Thyroid gland (tissue), 4 donors: ENCODE results near the gene SMYD1. TPM values are rescaled to one million over a fixed set of nuclear protein-coding genes. Genes with fewer than 3 reads are reported as not detected.

Source experiments
- DNase-seq, 2 donors: peaks; one replicate each; pipeline ENCODE4 v3.0.0-alpha.2; 2019
- H3K27ac ChIP-seq, 3 donors: fragments of 200-600 bp; sonication (generic); 1 replicate in 2 of 3; 2 replicates in 1 of 3; pipeline ENCODE4 v1.5.1; 2016 to 2019; ENCODE audit warnings: mild to moderate bottlenecking in 1 of 3, moderate library complexity in 1 of 3
- H3K27me3 ChIP-seq: fragments of 200-600 bp; sonication (generic); one replicate; pipeline ENCODE4 v1.5.1; 2019
- H3K36me3 ChIP-seq, 2 donors: fragments of 200-600 bp; sonication (generic); one replicate each; pipeline ENCODE4 v1.5.1; 2016 to 2019
- H3K4me1 ChIP-seq, 2 donors: fragments of 200-600 bp; sonication (generic); one replicate each; pipeline ENCODE4 v1.5.1; 2017 to 2019
- H3K4me3 ChIP-seq, 3 donors: fragments of 200-600 bp; sonication (generic); replicated peaks in 1 of 3; 1 replicate in 2 of 3; 2 replicates in 1 of 3; pipeline ENCODE4 v1.5.1; 2016; ENCODE audit warnings: mild to moderate bottlenecking in 1 of 3
- H3K9me3 ChIP-seq: fragments of 200-600 bp; sonication (generic); one replicate; pipeline ENCODE4 v1.5.1; 2017
- CTCF ChIP-seq, 6 experiments: fragments of 200-600 bp in 3 of 6; fragments of 450-650 bp in 3 of 6; sonication (generic) in 3 of 6; IDR thresholded peaks; one replicate each; pipeline ENCODE4 v1.5.1; 2016 to 2019; ENCODE audit warnings: antibody characterized with exemption in 6 of 6, mild to moderate bottlenecking in 2 of 6, inconsistent platforms in 1 of 6, moderate library complexity in 1 of 6
- POLR2A ChIP-seq, 2 donors: fragments of 450-650 bp; IDR thresholded peaks; one replicate each; pipeline ENCODE4 v1.6.1; 2017; ENCODE audit warnings: antibody characterized with exemption in 2 of 2, mild to moderate bottlenecking in 2 of 2, moderate library complexity in 1 of 2
- WGBS, 2 donors: methylation state at CpG; one replicate each; pipeline ENCODE4 v1.1.5; 2017; 5-methylcytosine and 5-hydroxymethylcytosine counted together
- intact Hi-C: fragments of 100-400 bp; cut with DNase I; formaldehyde crosslinking; loops from one replicate; pipeline ENCODE4 v1.15.1; 2023
- total RNA-seq, 4 donors: library from RNA; depleted of rRNA; stranded (reverse); fragments of >200 nt; gene quantifications; one replicate each; pipeline ENCODE4 v1.2.3, GENCODE V29; 2016

The SMYD1 gene
- total RNA-seq, 4 donors from 2014 or later = not detected

- WGBS, 2 donors = 75 to 83% methylated on average over 6 to 10 of the region's 10 CpGs
- TF ChIP-seq CTCF (IDR thresholded peaks at IDR 0.05) = no peak
- no peak for TF ChIP-seq POLR2A (IDR thresholded peaks at IDR 0.05)
- no peaks in the 10 kb centered on the region for H3K27me3 ChIP-seq
- H3K4me1 ChIP-seq = no peaks in the 10 kb centered on the region
- no peaks in the 10 kb centered on the region for H3K36me3 ChIP-seq
- H3K4me3 ChIP-seq = no peak overlapping the region
- intact Hi-C loops = no loop called here
- no peak for DNase-seq
- H3K27ac ChIP-seq = no peak overlapping the region
- no peaks in the 10 kb centered on the region for H3K9me3 ChIP-seq
Measured at GRCh38 chr2:88115825-88116518, 48.3 kb downstream of the SMYD1 start.

GRCh38 chr2:88116669-88117432, 49.2 kb downstream of the SMYD1 start:
- Histone ChIP-seq H3K27me3 (no peaks in the 10 kb centered on the region), H3K27ac (no peak overlapping the region), H3K4me3 (no peak overlapping the region), H3K4me1 (no peaks in the 10 kb centered on the region), H3K36me3 (no peaks in the 10 kb centered on the region), H3K9me3 (no peaks in the 10 kb centered on the region)
- TF ChIP-seq POLR2A (IDR thresholded peaks at IDR 0.05) = no peak
- TF ChIP-seq CTCF (IDR thresholded peaks at IDR 0.05) = no peak
- intact Hi-C loops = no loop called here
- 90 to 94% methylated on average over 18 of the region's 18 CpGs for WGBS, 2 donors
- no peak for DNase-seq

GRCh38 chr2:88117973-88118372, 50.3 kb downstream of the SMYD1 start:
- H3K27me3 ChIP-seq = no peaks in the 10 kb centered on the region
- TF ChIP-seq CTCF (IDR thresholded peaks at IDR 0.05) = no peak
- TF ChIP-seq POLR2A (IDR thresholded peaks at IDR 0.05) = no peak
- H3K4me1 ChIP-seq = no peaks in the 10 kb centered on the region
- H3K4me3 ChIP-seq = no peak overlapping the region
- H3K27ac ChIP-seq = no peak overlapping the region
- no peak for DNase-seq
- 67 to 84% methylated on average over 4 of the region's 4 CpGs for WGBS, 2 donors
- intact Hi-C loops = no loop called here
- H3K36me3 ChIP-seq = no peaks in the 10 kb centered on the region
- H3K9me3 ChIP-seq = no peaks in the 10 kb centered on the region

GRCh38 chr2:88121678-88122077, 54.1 kb downstream of the SMYD1 start:
- Histone ChIP-seq H3K4me1 (no peaks in the 10 kb centered on the region), H3K4me3 (no peak overlapping the region), H3K9me3 (no peaks in the 10 kb centered on the region), H3K36me3 (no peaks in the 10 kb centered on the region), H3K27me3 (no peaks in the 10 kb centered on the region), H3K27ac (no peak overlapping the region)
- TF ChIP-seq CTCF (IDR thresholded peaks at IDR 0.05) = no peak
- TF ChIP-seq POLR2A (IDR thresholded peaks at IDR 0.05) = no peak
- no peak for DNase-seq
- intact Hi-C loops = no loop called here
- WGBS, 2 donors = 61 to 84% methylated on average over 4 of the region's 4 CpGs
